Hematopoietic multipotent progenitor cell treated with erythropoietin and hydrocortisone succinate and interleukin-3 and kit ligand, for 8 days (in vitro differentiated cells): ENCODE data around the gene SRCIN1.
"Not testable (repeated sequence)": the region's sequence is repeated elsewhere in the genome, so short reads cannot be mapped to it uniquely, and the experiment has no call there.

Source experiments
- DNase-seq: peaks from one replicate; pipeline ENCODE4 v3.0.0-alpha.2; 2015

The SRCIN1 gene

GRCh38 chr17:38507921-38508569, 97.7 kb downstream of the SRCIN1 start:
- no peak for DNase-seq

GRCh38 chr17:38507436-38507835, 98.3 kb downstream of the SRCIN1 start:
- no peak for DNase-seq

- no peak for DNase-seq
These were observed 101.5 kb downstream of the SRCIN1 start for GRCh38 chr17:38504216-38504615.

GRCh38 chr17:38503286-38503913, 102.4 kb downstream of the SRCIN1 start:
- DNase-seq, result not testable (repeated sequence)

GRCh38 chr17:38501718-38502117, 104.0 kb downstream of the SRCIN1 start:
- not testable (repeated sequence) for DNase-seq

- not testable (repeated sequence) for DNase-seq
These were observed 106.5 kb downstream of the SRCIN1 start for GRCh38 chr17:38499230-38499629.

- DNase-seq, result no peak
These were observed 107.4 kb downstream of the SRCIN1 start for GRCh38 chr17:38498353-38498752.

- not testable (repeated sequence) for DNase-seq
These were observed 108.1 kb downstream of the SRCIN1 start for GRCh38 chr17:38497656-38498055.

- DNase-seq, result not testable (repeated sequence)
These were observed 111.6 kb downstream of the SRCIN1 start for GRCh38 chr17:38494152-38494551.

- peak; percentile 88 for DNase-seq
These were observed 113.4 kb downstream of the SRCIN1 start for GRCh38 chr17:38492067-38493040.

- not testable (repeated sequence) for DNase-seq
These were observed 114.2 kb downstream of the SRCIN1 start for GRCh38 chr17:38491346-38492066.

GRCh38 chr17:38489774-38490173, 116.0 kb downstream of the SRCIN1 start:
- DNase-seq, result not testable (repeated sequence)

GRCh38 chr17:38485681-38486298, 120.0 kb downstream of the SRCIN1 start:
- not testable (repeated sequence) for DNase-seq

- no peak for DNase-seq
These were observed 120.6 kb downstream of the SRCIN1 start for GRCh38 chr17:38485146-38485468.

GRCh38 chr17:38484242-38485145, 121.3 kb downstream of the SRCIN1 start:
- peak; percentile 75 for DNase-seq

- not testable (repeated sequence) for DNase-seq
These were observed 123.1 kb downstream of the SRCIN1 start for GRCh38 chr17:38482700-38483043.

- not testable (repeated sequence) for DNase-seq
These were observed 123.6 kb downstream of the SRCIN1 start for GRCh38 chr17:38482039-38482699.
